Psoas muscle (tissue), 8 donors: ENCODE data around the gene MS4A15. TPM values are rescaled to one million over a fixed set of nuclear protein-coding genes. Genes with fewer than 3 reads are reported as not detected.

ENCODE experiments used
- ATAC-seq, 4 donors: fragments of 200-7000 bp; cut with Tn5 transposase; one replicate each; pipeline ENCODE4 v1.9.1; 2020; ENCODE audit warnings: moderate library complexity in 3 of 4, mild to moderate bottlenecking in 2 of 4
- DNase-seq, 2 donors: peaks; one replicate each; pipeline ENCODE4 v3.0.0-alpha.2; 2020
- H3K27ac ChIP-seq: fragments of 200-600 bp; one replicate; pipeline ENCODE4 v1.8.0; 2022
- H3K27me3 ChIP-seq, 3 donors: fragments of 200-600 bp in 1 of 3; one replicate each; pipeline versions ENCODE4 v1.6.1 to v1.8.0; 2013 to 2022; ENCODE audit warnings: low read length in 2 of 3, mild to moderate bottlenecking in 2 of 3, moderate library complexity in 1 of 3; ENCODE audit not compliant: insufficient read depth in 3 of 3
- H3K36me3 ChIP-seq, 2 donors: fragments of 200-600 bp in 1 of 2; one replicate each; pipeline versions ENCODE4 v1.6.1 to v1.8.0; 2013 to 2022; ENCODE audit warnings: low read depth in 1 of 2, mild to moderate bottlenecking in 1 of 2, moderate library complexity in 1 of 2; ENCODE audit not compliant: insufficient read depth in 1 of 2
- H3K4me1 ChIP-seq: fragments of 200-600 bp; one replicate; pipeline ENCODE4 v1.8.0; 2022
- H3K4me3 ChIP-seq: fragments of 200-600 bp; one replicate; pipeline ENCODE4 v1.8.0; 2022; ENCODE audit warnings: mild to moderate bottlenecking
- H3K9me3 ChIP-seq: fragments of 200-600 bp; one replicate; pipeline ENCODE4 v1.8.0; 2022
- CTCF ChIP-seq: fragments of 200-600 bp; IDR thresholded peaks from one replicate; pipeline ENCODE4 v1.8.0; 2022; ENCODE audit warnings: antibody characterized with exemption
- WGBS, 3 donors: extraction: QIAGEN DNeasy Blood & Tissue Kit; methylation state at CpG; one replicate each; pipeline versions ENCODE4 v1.1.6 to v1.1.7; 2013; 5-methylcytosine and 5-hydroxymethylcytosine counted together
- intact Hi-C, 2 donors: fragments of 100-400 bp; cut with DNase I; formaldehyde crosslinking; loops; one replicate each; pipeline versions ENCODE4 v1.11.0 to v1.14.2; 2022
- polyA plus RNA-seq, 3 donors: library from polyadenylated mRNA; stranded (reverse); fragments of 200-250 nt; gene quantifications; one replicate each; pipeline ENCODE4 v1.2.3, GENCODE V29; 2013
- total RNA-seq, 4 donors: library from RNA; stranded (reverse); fragmentation: NEBNext Ultra II Directional in 2 of 4; extraction: Animal tissue kit (Norgen Biotek cat#: 25700) in 2 of 4; gene quantifications; one replicate each; pipeline versions ENCODE4 v1.2.1 to v1.2.4, GENCODE V29; 2021 to 2023
- donor health status: healthy with polysubstance abuse.
- donor health status: DM: no; HTN: no; CAD: no; lungs with moderate emphysema.
- donor health status: Bipolar disorder and iron deficiency.
- donor health status: healthy.
- donor health status: DM: yes; HTN: yes; CAD: no.
- donor health status: DM: no; HTN: no; CAD: no.
- donor health status: DM: no; HTN: no; CAD: no.
- donor health status: DM: yes; HTN: yes; CAD: no.

MS4A15 gene
- total and polyA plus RNA-seq, 7 donors = not detected

- no peak overlapping the region for H3K27ac ChIP-seq
- intact Hi-C loops = no loop called here
- H3K36me3 ChIP-seq = no peaks in the 10 kb centered on the region
- peaks cover 0 to 23% (median 7%) of the 10 kb centered on the region in 3 donors for H3K27me3 ChIP-seq
- ATAC-seq = no peak
- no peak for TF ChIP-seq CTCF
- no peaks in the 10 kb centered on the region for H3K9me3 ChIP-seq
- H3K4me3 ChIP-seq = no peak overlapping the region
- DNase-seq = no peak
- peaks cover 8% of the 10 kb centered on the region for H3K4me1 ChIP-seq
- 83 to 88% (median 87%) methylated on average over 11 of the region's 11 CpGs for WGBS, 3 donors
Observed at GRCh38 chr11:60763692-60764369, 7.2 kb downstream of the MS4A15 start.

GRCh38 chr11:60764879-60765278 is 8.2 kb downstream of the MS4A15 start:
- DNase-seq (no peak), ATAC-seq (no peak)
- intact Hi-C loops = no loop called here
- Histone ChIP-seq H3K4me3 (no peak overlapping the region), H3K9me3 (no peaks in the 10 kb centered on the region), H3K36me3 (no peaks in the 10 kb centered on the region), H3K27ac (no peak overlapping the region), H3K27me3 (peaks cover 0 to 23% (median 7%) of the 10 kb centered on the region in 3 donors), H3K4me1 (peaks cover 8% of the 10 kb centered on the region)
- WGBS, 3 donors = 10 to 27% (median 17%) methylated on average over 1 of the region's 1 CpG
- no peak for TF ChIP-seq CTCF

- Histone ChIP-seq H3K27ac (no peak overlapping the region), H3K27me3 (peaks cover 0 to 23% (median 7%) of the 10 kb centered on the region in 3 donors), H3K4me3 (no peak overlapping the region), H3K36me3 (no peaks in the 10 kb centered on the region), H3K9me3 (no peaks in the 10 kb centered on the region), H3K4me1 (peaks cover 8% of the 10 kb centered on the region)
- WGBS, 3 donors = 88 to 91% (median 90%) methylated on average over 5 of the region's 5 CpGs
- TF ChIP-seq CTCF = no peak
- no peak for ATAC-seq
- DNase-seq = no peak
- intact Hi-C loops = no loop called here
Observed at GRCh38 chr11:60765355-60765754, 8.7 kb downstream of the MS4A15 start.

GRCh38 chr11:60766547-60766946 is 9.9 kb downstream of the MS4A15 start:
- ATAC-seq = no peak
- Histone ChIP-seq H3K36me3 (no peaks in the 10 kb centered on the region), H3K4me1 (peaks cover 8% of the 10 kb centered on the region), H3K9me3 (no peaks in the 10 kb centered on the region), H3K4me3 (no peak overlapping the region), H3K27ac (no peak overlapping the region), H3K27me3 (peaks cover 0 to 23% (median 7%) of the 10 kb centered on the region in 3 donors)
- TF ChIP-seq CTCF = no peak
- no peak for DNase-seq
- WGBS, 3 donors = 64 to 71% (median 65%) methylated on average over 10 of the region's 10 CpGs
- intact Hi-C loops = no loop called here

- Histone ChIP-seq H3K4me1 (no peaks in the 10 kb centered on the region), H3K9me3 (no peaks in the 10 kb centered on the region), H3K36me3 (no peaks in the 10 kb centered on the region), H3K27me3 (peaks cover 0 to 23% (median 7%) of the 10 kb centered on the region in 3 donors), H3K27ac (no peak overlapping the region), H3K4me3 (no peak overlapping the region)
- intact Hi-C loops = no loop called here
- DNase-seq = no peak
- 20 to 32% (median 31%) methylated on average over 26 of the region's 26 CpGs for WGBS, 3 donors
- peak in 1 of 4 donors; percentile 56 for ATAC-seq
- no peak for TF ChIP-seq CTCF
Observed at GRCh38 chr11:60767388-60767811, 10.7 kb downstream of the MS4A15 start.
